ENCODE results near the gene MEG3.

DNA sequence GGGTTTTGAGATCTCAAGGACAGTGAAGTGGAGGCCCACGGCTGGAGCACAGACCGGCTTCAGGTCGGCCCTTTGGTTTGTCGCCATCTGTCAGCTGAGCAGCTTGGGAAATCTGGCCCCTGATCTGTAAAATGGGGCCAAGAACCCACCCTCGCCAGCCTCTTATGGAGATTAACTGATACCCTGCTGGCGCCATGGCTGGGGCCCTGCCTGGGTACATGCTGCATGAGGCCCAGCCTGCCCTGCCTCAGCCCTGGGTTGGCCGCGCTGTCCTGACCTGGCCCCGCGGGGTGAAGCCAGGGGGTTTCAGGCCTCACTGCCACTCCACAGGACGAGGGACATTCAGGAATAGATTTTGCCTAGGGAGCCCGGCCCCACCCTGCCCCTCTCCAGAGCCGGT, 33.9 kb upstream of the MEG3 start:
- no peak for TF ChIP-seq GATA3 (IDR thresholded peaks at IDR 0.05; ENCODE audit: low read depth, low read length)
- no peak for TF ChIP-seq GATA2 (IDR thresholded peaks at IDR 0.05; ENCODE audit: low read depth, low read length)
